H9 (cell line): ENCODE results near the gene NPPC. TPM values are rescaled to one million over a fixed set of nuclear protein-coding genes. Genes with fewer than 3 reads are reported as not detected.

Experiments used
- DNase-seq: peaks from one replicate; pipeline ENCODE4 v3.0.0-alpha.2; 2017
- H2AFZ ChIP-seq: one replicate; pipeline ENCODE4 v1.6.1; 2013; ENCODE audit warnings: mild to moderate bottlenecking, low read length, control low read depth, moderate library complexity
- H2AK5ac ChIP-seq: 2 replicates; pipeline ENCODE4 v1.6.1; 2013; ENCODE audit warnings: low read length, control low read depth, mixed read lengths; ENCODE audit not compliant: insufficient read length
- H2BK120ac ChIP-seq: one replicate; pipeline ENCODE4 v1.6.1; 2013; ENCODE audit warnings: low read depth, mild to moderate bottlenecking, low read length, control low read depth, inconsistent platforms; ENCODE audit not compliant: poor library complexity, severe bottlenecking
- H2BK12ac ChIP-seq: 2 replicates; pipeline ENCODE4 v1.6.1; 2013; ENCODE audit warnings: low read length, control low read depth, mixed read lengths, low read depth; ENCODE audit not compliant: insufficient read length
- H2BK15ac ChIP-seq: 2 replicates; pipeline ENCODE4 v1.6.1; 2013; ENCODE audit warnings: low read depth, low read length, control low read depth
- H2BK20ac ChIP-seq: one replicate; pipeline ENCODE4 v1.6.1; 2013; ENCODE audit warnings: low read depth, mild to moderate bottlenecking, low read length, control low read depth, inconsistent platforms; ENCODE audit not compliant: poor library complexity, severe bottlenecking
- H2BK5ac ChIP-seq: 2 replicates; pipeline ENCODE4 v1.6.1; 2013; ENCODE audit warnings: low read length, control low read depth, mixed read lengths; ENCODE audit not compliant: insufficient read length
- H3K14ac ChIP-seq: 2 replicates; pipeline ENCODE4 v1.6.1; 2013; ENCODE audit warnings: low read length, control low read depth; ENCODE audit not compliant: insufficient read depth
- H3K18ac ChIP-seq: 2 replicates; pipeline ENCODE4 v1.6.1; 2013; ENCODE audit warnings: low read depth, mild to moderate bottlenecking, mixed read lengths, low read length, control low read depth; ENCODE audit not compliant: insufficient read length
- H3K23ac ChIP-seq: 2 replicates; pipeline ENCODE4 v1.6.1; 2013; ENCODE audit warnings: low read length, control low read depth, mixed read lengths, low read depth; ENCODE audit not compliant: insufficient read length
- H3K23me2 ChIP-seq: 2 replicates; pipeline ENCODE4 v1.6.1; 2013; ENCODE audit warnings: low read depth, mild to moderate bottlenecking, mixed read lengths, low read length, control low read depth; ENCODE audit not compliant: insufficient read length, poor library complexity, severe bottlenecking
- H3K27ac ChIP-seq: 2 replicates; pipeline ENCODE4 v1.5.1; 2013; ENCODE audit warnings: low read length, control low read depth, mixed read lengths, low read depth; ENCODE audit not compliant: insufficient read length
- H3K27me3 ChIP-seq: 2 replicates; pipeline ENCODE4 v1.6.1; 2013; ENCODE audit warnings: low read length, control low read depth, inconsistent platforms; ENCODE audit not compliant: insufficient read depth
- H3K4ac ChIP-seq: 2 replicates; pipeline ENCODE4 v1.6.1; 2013; ENCODE audit warnings: low read depth, mild to moderate bottlenecking, control low read depth, inconsistent platforms, low read length, moderate library complexity
- H3K4me1 ChIP-seq: 2 replicates; pipeline ENCODE4 v1.6.1; 2013; ENCODE audit warnings: low read length, control low read depth, inconsistent platforms; ENCODE audit not compliant: insufficient read depth
- H3K4me2 ChIP-seq: 2 replicates; pipeline ENCODE4 v1.6.1; 2013; ENCODE audit warnings: low read length, control low read depth, mixed read lengths; ENCODE audit not compliant: insufficient read length, insufficient read depth
- H3K56ac ChIP-seq: 2 replicates; pipeline ENCODE4 v1.6.1; 2013; ENCODE audit warnings: low read depth, mild to moderate bottlenecking, mixed read lengths, low read length, control low read depth; ENCODE audit not compliant: insufficient read length
- H3K79me1 ChIP-seq: 2 replicates; pipeline ENCODE4 v1.6.1; 2013; ENCODE audit warnings: low read depth, mild to moderate bottlenecking, moderate library complexity, low read length, control low read depth, inconsistent platforms; ENCODE audit not compliant: insufficient read depth, poor library complexity, severe bottlenecking
- H3K79me2 ChIP-seq: 2 replicates; pipeline ENCODE4 v1.6.1; 2013; ENCODE audit warnings: low read length, control low read depth, inconsistent platforms; ENCODE audit not compliant: insufficient read depth
- H3K9ac ChIP-seq: 2 replicates; pipeline ENCODE4 v1.6.1; 2013; ENCODE audit warnings: low read length, control low read depth, mixed read lengths; ENCODE audit not compliant: insufficient read length; ENCODE audit errors: extremely low read depth
- H3K9me3 ChIP-seq: one replicate; pipeline ENCODE4 v1.6.1; 2013; ENCODE audit warnings: low read depth, low read length, inconsistent platforms; ENCODE audit not compliant: control insufficient read depth
- H3T11ph ChIP-seq: one replicate; pipeline ENCODE4 v1.6.1; 2013; ENCODE audit warnings: mild to moderate bottlenecking, low read length, control low read depth, inconsistent platforms
- H4K20me1 ChIP-seq: one replicate; pipeline ENCODE4 v1.6.1; 2013; ENCODE audit not compliant: control insufficient read depth, insufficient read length, insufficient read depth
- H4K5ac ChIP-seq: 2 replicates; pipeline ENCODE4 v1.6.1; 2013; ENCODE audit warnings: low read depth, mild to moderate bottlenecking, mixed read lengths, low read length, control low read depth; ENCODE audit not compliant: insufficient read length
- H4K8ac ChIP-seq: replicated peaks from 2 replicates; pipeline ENCODE4 v1.6.1; 2013; ENCODE audit warnings: low read length, control low read depth, mixed read lengths, low read depth; ENCODE audit not compliant: insufficient read length
- H4K91ac ChIP-seq: 2 replicates; pipeline ENCODE4 v1.6.1; 2013; ENCODE audit warnings: low read depth, mild to moderate bottlenecking, moderate library complexity, mixed read lengths, low read length, control low read depth; ENCODE audit not compliant: insufficient read length
- H3K27ac Mint-ChIP-seq, 3 experiments: 2 replicates in 2 of 3; 3 replicates in 1 of 3; pipeline ENCODE4 v1.8.0; 2020 to 2021; ENCODE audit warnings: mixed read lengths in 3 of 3, mild to moderate bottlenecking in 1 of 3, moderate library complexity in 1 of 3
- H3K27me3 Mint-ChIP-seq: 2 replicates; pipeline ENCODE4 v1.8.0; 2021; ENCODE audit warnings: low read depth, mild to moderate bottlenecking, moderate library complexity, mixed read lengths
- H3K36me3 Mint-ChIP-seq, 3 experiments: 2 replicates in 2 of 3; 3 replicates in 1 of 3; pipeline ENCODE4 v1.8.0; 2020 to 2021; ENCODE audit warnings: low read depth in 3 of 3, mixed read lengths in 3 of 3; ENCODE audit not compliant: insufficient read depth in 1 of 3
- H3K4me1 Mint-ChIP-seq, 2 experiments: 2 replicates each; pipeline ENCODE4 v1.8.0; 2020; ENCODE audit warnings: mixed read lengths in 2 of 2
- H3K4me3 Mint-ChIP-seq, 2 experiments: 2 replicates in 1 of 2; 3 replicates in 1 of 2; pipeline ENCODE4 v1.8.0; 2020 to 2021; ENCODE audit warnings: mild to moderate bottlenecking in 2 of 2, mixed read lengths in 2 of 2, moderate library complexity in 1 of 2
- H3K9me3 Mint-ChIP-seq, 2 experiments: 2 replicates in 1 of 2; 3 replicates in 1 of 2; pipeline ENCODE4 v1.8.0; 2020; ENCODE audit warnings: mild to moderate bottlenecking in 2 of 2, mixed read lengths in 2 of 2, moderate library complexity in 1 of 2
- WGBS: extraction: QIAGEN DNeasy Blood & Tissue Kit; methylation state at CpG from one replicate; pipeline ENCODE4 v1.1.7; 2013; ENCODE audit warnings: missing lambda C conversion rate, low lambda C conversion rate, mixed read lengths; ENCODE audit not compliant: insufficient read length; ENCODE audit errors: extremely low coverage; 5-methylcytosine and 5-hydroxymethylcytosine counted together
- total RNA-seq: library from RNA; stranded (reverse); gene quantifications from 2 replicates; pipeline ENCODE4 v1.2.1, GENCODE V29; 2021
- TF ChIP-seq, protein P1 (sequence below): fragments of 200-600 bp; sonication (generic); conservative IDR thresholded peaks from 3 replicates; pipeline ENCODE4 v1.8.0; 2021; ENCODE audit warnings: antibody characterized with exemption, mild to moderate bottlenecking

The NPPC gene
- total RNA-seq, 1 experiment from 2014 or later: 1.1 TPM

DNA sequence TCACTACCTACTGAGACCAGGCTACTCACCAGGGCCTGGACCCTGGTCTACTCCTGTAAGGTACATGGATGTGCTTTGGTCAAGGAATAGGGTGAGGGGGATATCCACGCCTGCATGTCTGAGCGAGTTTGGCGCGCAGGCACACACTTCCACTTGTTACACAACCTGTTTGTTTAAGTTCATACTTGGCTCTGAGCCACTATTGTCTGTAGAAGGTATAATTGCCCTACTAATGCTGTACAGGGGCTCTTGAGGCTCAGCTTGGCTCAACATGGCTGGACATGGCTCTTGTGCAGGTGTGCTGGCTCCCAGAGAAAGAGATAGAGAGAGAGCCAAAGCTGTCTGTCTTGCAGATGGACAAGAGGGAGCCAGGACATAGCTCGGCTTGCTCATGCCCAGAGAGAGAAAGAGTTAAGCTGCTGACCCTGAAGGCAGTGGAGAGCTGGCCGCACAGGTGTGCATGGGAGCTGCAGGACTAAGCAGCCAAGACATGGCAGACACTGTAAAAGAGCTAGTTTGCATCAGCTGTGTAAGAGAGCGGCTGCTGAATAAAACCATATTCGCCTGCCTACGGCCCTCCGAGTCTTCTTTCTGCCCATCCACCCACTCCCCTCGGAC, 35.2 kb downstream of the NPPC start:
- Mint-ChIP-seq H3K4me1 (0 out of 4 replicates have a peak, but pooled peaks cover 0 to 3% of the 10 kb centered on the region in 2 experiments), H3K27ac (no peak overlapping the region), H3K27me3 (peaks cover 8% of the 10 kb centered on the region), H3K36me3 (no peaks in the 10 kb centered on the region; a peak in 1 of 7 replicates), H3K9me3 (peaks cover 4% of the 10 kb centered on the region in 2 experiments; a peak in 2 of 5 replicates), H3K4me3 (no peak overlapping the region)
- Histone ChIP-seq H3K23me2 (no peaks in the 10 kb centered on the region), H3K23ac (no peak overlapping the region), H2BK12ac (no peak overlapping the region), H3K9ac (no peak overlapping the region), H3K27ac (no peak overlapping the region), H3K18ac (no peak overlapping the region), H2AK5ac (no peak overlapping the region), H2BK120ac (no peak overlapping the region), H4K20me1 (no peaks in the 10 kb centered on the region), H3K4me1 (no peaks in the 10 kb centered on the region), H3K79me1 (no peaks in the 10 kb centered on the region), H3K56ac (no peak overlapping the region), H4K91ac (no peak overlapping the region), H3K4me2 (no peak overlapping the region), H2BK15ac (no peak overlapping the region), H3K4ac (no peak overlapping the region), H2BK5ac (no peak overlapping the region), H4K5ac (no peak overlapping the region), H2AFZ (no peak overlapping the region), H3K27me3 (no peaks in the 10 kb centered on the region), H3K9me3 (no peaks in the 10 kb centered on the region), H4K8ac (no peak overlapping the region), H3T11ph (no peak overlapping the region), H2BK20ac (no peak overlapping the region), H3K79me2 (no peaks in the 10 kb centered on the region), H3K14ac (no peak overlapping the region)
- TF ChIP-seq, protein P1, sequence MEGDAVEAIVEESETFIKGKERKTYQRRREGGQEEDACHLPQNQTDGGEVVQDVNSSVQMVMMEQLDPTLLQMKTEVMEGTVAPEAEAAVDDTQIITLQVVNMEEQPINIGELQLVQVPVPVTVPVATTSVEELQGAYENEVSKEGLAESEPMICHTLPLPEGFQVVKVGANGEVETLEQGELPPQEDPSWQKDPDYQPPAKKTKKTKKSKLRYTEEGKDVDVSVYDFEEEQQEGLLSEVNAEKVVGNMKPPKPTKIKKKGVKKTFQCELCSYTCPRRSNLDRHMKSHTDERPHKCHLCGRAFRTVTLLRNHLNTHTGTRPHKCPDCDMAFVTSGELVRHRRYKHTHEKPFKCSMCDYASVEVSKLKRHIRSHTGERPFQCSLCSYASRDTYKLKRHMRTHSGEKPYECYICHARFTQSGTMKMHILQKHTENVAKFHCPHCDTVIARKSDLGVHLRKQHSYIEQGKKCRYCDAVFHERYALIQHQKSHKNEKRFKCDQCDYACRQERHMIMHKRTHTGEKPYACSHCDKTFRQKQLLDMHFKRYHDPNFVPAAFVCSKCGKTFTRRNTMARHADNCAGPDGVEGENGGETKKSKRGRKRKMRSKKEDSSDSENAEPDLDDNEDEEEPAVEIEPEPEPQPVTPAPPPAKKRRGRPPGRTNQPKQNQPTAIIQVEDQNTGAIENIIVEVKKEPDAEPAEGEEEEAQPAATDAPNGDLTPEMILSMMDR: no peak
- no CpG with 5 or more reads among the region's 11 CpGs for WGBS
- no peak for DNase-seq
